ENCODE data around the gene PTPRD.
A peak's percentile ranks its signal among the peaks of the same experiment; 100 is the strongest.
"Not testable (repeated sequence)": the region's sequence is repeated elsewhere in the genome, so short reads cannot be mapped to it uniquely, and the experiment has no call there.

Gene PTPRD

DNA sequence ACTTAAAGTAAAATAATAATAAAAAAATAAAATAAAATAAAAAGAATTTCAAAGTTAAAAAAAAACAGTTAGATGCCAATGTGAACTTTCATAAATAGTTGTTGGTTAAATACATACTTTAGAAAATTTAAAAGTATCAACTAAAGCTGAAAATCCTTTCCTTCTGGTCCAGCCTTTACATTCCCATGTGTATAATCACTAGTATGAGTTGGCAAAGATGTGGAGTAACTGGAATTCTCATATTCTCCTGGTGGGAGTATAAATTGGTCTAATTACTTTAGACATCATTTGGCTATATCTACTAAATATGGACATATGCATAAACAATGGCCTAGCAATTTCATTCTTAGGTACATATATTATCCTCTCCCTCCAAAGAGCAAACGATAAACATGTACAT, 619.9 kb downstream of the PTPRD start:
- DNase-seq (ENCODE audit: low read depth in 2 of 3, low spot score in 1 of 3), result no peak

DNA sequence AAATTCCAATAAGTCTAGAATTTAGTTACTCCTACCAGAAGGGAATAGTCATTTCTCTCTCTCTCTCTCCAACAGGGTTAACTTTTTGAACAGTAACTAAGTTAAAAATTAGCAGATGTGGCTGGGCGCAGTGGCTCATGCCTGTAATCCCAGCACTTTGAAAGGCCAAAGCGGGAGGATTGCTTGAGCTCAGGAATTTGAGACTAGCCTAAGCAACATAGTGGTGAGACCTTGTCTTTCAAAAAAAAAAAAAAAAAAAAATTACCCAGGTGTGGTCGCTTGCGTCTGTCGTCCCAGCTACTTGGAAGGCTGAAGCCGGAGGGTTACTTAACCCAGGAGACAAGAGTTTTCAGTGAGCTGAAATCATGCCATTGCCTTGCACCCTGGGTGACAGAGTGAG, 639.7 kb downstream of the PTPRD start:
- no peak for DNase-seq (ENCODE audit: low read depth in 2 of 3, low spot score in 1 of 3)

DNA sequence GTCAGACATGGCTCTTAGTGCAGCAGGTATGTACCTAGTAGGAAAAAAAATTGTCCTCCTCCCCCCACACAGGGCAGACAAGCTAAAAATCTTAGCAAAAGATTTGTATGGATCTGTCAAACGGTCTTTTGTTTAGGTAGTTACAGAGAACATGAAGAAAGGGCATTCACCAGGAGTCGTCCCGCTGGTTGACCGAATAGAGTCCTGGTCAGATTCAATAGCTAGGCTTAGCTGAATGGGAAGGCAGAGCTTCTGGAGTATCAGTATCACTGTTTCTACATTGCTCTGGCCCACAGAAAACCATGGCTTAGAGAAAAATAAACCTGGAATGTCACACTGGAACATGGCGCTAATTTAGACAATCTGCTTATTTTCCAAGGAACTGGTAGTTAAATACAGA, 642.3 kb downstream of the PTPRD start:
- DNase-seq (ENCODE audit: low read depth in 2 of 3, low spot score in 1 of 3), result no peak

DNA sequence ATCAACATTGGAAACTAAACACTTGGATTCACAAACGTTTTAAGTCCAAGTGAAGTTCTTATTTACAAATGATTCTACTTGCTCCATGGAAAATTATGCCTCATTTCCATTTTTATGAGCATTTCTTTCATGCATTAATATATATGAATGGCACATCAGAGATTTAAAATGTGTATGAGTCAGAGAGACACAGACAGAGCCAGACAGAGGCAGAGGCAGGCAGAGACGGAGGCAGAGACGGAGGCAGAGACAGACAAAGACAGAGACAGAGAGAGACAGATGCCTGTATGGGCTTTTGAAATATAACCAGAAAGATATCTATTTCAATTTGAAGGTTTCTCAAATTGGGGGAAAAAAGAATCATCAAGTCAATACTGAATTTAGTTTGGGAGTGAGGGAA, 649.0 kb downstream of the PTPRD start:
- DNase-seq (ENCODE audit: low read depth in 2 of 3, low spot score in 1 of 3), result no peak

DNA sequence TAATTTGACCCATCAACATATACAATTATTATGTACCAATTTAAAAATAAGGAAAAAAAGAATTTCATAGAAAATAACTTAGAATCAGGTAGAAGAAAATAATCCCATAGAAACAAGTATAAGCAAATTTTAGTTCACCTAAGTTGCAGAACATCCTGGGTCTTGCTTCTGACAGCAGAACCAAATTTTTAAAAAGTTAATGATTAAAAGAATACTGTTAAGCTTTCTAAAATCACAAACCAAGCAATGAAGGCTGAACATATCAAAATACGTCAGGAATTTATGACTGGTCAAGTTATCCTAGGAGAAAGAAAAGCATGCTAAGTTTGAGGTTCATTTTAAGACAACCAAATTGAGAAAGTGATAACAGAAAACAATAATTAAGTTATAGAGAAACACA, 650.9 kb downstream of the PTPRD start:
- DNase-seq (ENCODE audit: low read depth in 2 of 3, low spot score in 1 of 3), result no peak

DNA sequence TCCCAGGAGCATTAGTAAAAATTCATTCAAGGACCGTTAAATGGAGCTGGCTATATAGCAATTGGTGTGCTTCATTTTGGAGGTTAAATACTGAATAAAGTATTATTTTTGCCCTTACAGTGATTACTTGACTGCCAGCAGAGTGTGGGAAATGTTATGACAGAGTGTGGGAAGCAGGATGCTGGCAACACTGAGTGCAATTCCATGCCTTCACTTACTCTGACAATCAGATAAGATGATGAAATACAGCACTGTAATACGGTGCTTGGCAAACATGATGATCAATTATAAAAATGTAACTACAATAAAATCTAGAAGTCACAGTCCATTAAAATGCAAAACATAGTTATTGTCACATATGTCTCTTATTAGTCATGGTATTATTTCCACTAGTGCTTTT, 651.3 kb downstream of the PTPRD start:
- DNase-seq (ENCODE audit: low read depth in 2 of 3, low spot score in 1 of 3), result no peak

DNA sequence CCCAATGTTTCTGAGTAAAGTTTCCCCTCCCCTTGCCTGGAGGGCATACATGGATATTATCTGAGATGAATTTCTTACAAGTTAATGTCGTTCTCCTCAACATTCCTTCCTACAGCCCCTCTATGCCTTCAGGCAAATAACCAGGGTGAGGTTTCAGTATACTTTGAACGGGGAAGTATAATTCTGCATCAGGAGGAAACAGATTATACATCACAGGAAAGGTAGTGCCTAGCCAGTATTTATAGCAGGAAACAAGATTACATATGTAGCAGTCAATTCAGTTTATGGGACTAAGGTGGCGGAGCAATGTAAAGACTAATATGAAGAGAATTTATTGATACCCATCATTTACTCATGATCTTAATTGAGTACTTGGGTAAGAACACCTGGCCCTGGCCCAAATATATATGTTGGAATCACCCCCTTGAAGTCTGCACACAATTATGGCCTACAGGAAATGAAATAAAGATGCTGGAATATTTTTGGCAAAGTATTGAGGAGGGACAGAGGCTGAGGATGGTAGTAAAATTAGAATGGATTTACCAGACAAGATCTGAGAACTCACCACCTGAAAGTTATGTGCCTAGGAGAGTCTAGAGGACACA, 661.1 kb downstream of the PTPRD start:
- no peak for DNase-seq (ENCODE audit: low read depth in 2 of 3, low spot score in 1 of 3)

DNA sequence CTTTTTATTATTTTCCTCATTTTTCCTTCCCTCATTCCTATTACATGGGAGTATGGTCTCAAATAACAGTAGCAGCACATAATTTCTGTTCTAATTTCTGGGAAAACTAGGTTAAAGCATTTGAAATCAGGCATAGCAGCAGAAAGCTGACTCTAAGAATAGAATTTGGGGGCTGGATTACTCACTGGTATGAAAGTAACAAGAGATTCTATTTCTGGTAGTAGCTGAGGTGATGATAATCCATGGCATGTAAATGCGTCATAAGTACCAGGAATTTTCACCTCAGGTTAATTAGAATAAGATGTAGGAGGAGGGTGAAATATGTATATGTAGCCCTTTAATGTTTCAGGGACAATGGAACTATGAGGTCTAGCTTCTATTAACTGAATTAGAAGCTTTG, 662.0 kb downstream of the PTPRD start:
- no peak for DNase-seq (ENCODE audit: low read depth in 2 of 3, low spot score in 1 of 3)

DNA sequence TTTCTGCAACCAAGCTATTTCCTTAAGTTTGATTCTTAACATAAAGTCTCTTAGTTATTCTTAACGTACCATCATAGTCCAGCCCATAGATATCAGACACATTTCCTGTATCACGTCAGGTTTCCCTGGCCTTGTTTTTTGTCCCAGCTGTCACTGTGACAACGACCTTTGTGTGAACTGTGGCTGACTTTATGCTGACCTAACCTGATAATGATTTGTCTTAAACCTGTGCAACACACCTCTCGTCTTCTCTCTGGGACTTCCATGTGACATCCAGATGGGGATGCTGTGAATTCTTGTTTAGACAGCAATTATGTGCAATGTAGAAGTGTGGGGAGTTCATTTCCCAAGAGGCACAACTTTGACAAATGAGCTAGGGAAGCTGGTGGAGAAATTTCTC, 662.8 kb downstream of the PTPRD start:
- no peak for DNase-seq (ENCODE audit: low read depth in 2 of 3, low spot score in 1 of 3)

DNA sequence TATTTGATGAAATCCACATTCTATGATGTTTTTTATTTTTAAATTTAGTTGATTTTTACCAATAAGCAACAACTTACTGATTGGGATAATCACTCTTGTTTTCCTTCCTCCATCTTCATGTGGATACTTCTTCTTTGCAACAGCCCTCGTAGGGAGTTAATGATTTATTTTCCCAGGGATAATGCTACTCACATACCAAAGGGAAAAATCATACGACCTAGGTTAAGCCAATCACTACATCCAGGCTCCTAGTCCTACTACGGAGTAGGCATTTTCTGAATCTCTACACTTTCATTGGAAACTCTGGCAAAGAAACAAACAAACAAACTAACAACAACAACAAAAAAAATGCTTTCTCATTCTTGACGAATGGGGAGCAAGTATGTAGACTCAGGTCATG, 663.4 kb downstream of the PTPRD start:
- DNase-seq (ENCODE audit: low read depth in 2 of 3, low spot score in 1 of 3), result no peak

DNA sequence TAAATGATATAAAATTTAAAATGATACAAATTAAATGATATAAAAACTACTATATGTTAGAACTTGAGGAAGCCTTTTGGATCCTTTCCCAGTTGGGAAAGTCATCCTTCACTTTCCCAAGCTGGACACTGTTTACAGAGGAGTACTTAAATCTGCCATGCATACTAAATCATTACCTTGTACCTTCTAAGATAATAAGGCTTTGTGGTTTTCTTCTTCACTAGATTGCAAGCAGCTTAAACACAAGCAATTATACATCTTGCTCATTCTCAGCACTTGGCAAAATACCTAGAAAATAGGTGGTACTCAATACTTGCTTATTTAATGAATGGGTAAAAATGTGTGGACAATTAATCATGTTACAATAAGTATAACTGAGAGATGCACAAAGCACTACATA, 666.8 kb downstream of the PTPRD start:
- DNase-seq (ENCODE audit: low read depth in 2 of 3, low spot score in 1 of 3), result no peak

DNA sequence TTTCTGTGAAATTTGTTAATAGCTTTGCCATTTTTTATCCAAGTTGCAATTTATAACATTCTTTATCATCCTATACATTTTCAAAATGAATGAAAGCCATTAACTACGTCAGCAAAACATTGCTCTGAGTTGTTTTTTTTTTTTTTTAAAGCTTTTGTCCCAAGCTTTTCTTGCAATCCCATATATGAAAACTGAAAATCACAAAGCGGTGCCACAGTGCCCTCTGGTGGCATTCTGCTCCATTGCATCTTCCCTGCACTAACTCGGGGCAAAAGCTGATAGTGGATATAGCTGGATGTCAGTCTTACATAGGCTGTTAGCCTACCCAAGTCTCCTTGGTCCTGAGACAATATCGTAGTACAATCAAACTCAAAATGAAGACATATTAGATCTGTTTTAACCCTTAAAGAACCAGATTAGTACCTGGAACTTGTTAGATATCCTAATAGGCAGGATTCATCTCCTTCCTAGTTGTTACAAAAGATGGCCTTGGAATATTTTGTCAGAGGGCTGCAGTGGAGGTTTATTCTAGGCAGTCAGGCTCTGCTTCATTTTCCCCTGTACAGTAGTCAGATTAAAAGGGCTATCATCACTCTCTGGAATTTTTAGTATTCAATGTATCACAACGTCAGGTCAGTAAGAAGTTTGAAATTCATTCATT, 669.9 kb downstream of the PTPRD start:
- DNase-seq (ENCODE audit: low read depth in 2 of 3, low spot score in 1 of 3), result peak; percentile 13 to 44 (median 22)

DNA sequence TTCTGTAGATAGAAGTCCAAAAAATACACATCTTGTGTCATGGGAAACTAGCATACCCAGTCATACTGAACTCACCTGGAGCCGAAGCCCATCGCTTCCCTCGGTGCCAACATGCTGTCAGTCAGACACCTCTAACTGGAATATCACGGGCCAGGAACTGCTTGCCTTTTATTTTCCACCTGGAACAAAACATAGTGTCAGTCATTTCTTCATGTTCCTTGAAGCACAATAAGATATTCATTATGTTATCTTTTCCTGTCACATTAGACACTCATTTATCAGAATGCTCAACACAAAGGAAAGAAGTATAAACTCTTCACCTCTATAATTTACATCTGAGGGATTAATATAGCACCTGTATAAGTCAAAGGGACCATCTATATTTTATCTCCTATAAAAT, 674.4 kb downstream of the PTPRD start:
- DNase-seq (ENCODE audit: low read depth in 2 of 3, low spot score in 1 of 3), result no peak

DNA sequence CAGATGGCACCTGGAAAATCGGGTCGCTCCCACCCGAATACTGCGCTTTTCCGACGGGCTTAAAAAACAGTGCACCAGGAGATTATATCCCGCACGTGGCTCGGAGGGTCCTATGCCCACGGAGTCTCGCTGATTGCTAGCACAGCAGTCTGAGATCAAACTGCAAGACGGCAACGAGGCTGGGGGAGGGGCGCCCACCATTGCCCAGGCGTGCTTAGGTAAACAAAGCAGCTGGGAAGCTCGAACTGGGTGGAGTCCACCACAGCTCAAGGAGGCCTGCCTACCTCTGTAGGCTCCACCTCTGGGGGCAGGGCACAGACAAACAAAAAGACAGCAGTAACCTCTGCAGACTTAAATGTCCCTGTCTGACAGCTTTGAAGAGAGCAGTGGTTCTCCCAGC, 681.3 kb downstream of the PTPRD start:
- DNase-seq (ENCODE audit: low read depth in 2 of 3, low spot score in 1 of 3), result not testable (repeated sequence)

DNA sequence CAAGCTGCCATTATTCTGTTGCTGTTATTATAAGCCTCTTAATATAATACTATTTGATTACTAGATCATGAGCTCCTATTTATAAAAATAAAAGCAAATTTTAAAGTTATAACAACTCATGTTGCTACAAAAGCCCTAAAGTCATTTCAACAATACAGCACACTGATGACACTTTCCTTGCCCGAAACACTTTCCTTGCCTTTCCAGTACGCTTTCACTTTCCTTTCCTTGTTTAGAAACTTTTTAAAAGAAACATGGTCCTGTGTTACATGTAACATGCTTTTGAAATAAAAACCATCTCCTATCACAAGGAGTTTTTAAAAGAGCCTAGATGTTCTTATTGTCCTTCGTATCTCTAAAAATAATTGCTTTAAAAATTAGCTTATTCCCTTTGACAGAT, 688.4 kb downstream of the PTPRD start:
- no peak for DNase-seq (ENCODE audit: low read depth in 2 of 3, low spot score in 1 of 3)

DNA sequence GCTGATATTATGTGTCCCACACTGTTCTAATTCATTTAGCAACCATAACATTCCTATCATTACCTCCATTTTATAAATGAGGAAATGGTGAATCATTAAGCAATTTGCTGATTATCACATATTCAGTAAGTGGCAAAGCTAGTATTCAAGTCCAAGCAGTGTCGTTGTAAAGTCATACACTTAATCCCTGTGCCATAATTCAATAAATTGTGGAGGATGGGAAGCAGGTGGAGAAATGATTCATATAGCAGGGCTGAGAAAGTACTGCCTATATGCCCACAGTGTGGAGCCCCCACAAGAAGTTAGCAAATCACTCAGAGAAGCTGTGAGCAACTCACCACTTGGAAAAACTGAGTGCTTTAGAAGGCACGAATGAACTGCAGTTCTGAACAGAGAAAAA, 691.0 kb downstream of the PTPRD start:
- no peak for DNase-seq (ENCODE audit: low read depth in 2 of 3, low spot score in 1 of 3)

DNA sequence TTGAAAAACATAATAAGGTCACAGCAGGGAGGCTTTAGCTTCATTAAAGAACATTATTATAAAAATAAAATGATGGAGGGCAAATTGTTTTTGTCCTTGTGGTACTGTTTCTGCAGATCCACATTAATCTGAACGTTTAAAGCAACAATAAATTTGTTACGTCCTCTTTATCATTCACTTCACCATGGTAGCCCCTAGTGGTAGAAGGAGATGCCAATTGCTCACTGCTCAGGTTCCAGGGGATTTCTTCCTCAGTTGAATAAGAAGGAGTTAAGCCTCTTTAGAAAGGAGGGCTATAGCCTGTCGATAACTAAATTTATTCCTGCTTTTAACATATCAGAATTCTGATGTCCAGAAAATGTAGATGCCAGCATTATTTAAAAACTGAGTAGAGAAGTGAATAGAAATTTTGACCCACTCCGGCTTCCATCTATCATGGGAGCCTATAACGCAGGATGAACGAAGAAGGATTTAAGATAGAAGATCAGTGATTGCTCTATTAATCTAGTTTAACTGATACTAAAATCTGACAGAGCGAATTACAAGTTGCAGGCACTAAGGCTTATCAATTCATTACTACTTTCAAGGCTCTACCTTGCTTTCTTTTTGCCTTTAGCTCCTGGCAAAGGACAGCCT, 692.3 kb downstream of the PTPRD start:
- DNase-seq (ENCODE audit: low read depth in 2 of 3, low spot score in 1 of 3), result no peak

DNA sequence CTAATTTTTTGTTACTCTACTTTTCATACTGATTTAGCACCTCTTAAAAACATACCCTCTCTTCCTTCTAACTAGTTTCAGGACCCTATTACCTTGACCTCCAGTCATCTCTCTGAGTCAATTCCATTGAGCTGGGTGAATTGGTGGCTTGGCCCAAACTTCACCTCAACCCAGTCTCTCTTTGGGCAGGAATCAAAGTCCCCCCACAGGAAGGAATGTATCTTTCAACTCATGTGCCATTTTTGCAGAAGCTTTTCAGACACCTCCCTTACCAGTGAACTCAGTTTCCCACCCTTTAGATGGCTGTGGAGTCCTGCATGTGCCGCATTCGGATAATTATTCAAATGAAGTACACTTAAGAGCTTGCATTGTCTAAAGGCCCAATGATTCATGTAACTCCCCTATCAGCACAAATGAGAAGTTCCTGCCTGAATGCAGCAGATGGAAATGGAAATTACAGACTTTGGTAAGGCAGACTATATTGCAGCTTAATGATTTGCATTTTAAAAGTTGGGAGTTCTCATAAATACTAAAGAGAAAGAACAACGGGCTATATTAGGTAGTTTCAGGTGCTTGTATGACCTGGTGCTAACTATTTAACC, 693.5 kb downstream of the PTPRD start:
- no peak for DNase-seq (ENCODE audit: low read depth in 2 of 3, low spot score in 1 of 3)

DNA sequence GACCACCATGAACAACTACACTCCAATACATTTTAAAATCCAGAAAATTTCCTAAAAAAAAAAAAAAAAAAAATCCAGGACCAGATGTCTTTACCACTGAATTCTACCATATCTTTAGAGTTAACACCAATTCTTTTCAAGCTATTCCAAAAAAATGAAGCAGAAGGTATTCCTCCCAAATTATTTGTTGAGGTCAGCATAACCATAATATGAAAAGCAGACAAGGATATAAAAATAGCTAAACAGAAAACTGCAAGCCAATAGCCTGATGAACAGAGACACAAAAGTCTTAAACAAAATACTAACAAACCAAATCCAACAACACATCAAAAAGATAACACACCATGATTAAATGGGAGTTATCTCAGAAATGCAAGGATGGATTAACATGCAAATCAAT, 695.4 kb downstream of the PTPRD start:
- no peak for DNase-seq (ENCODE audit: low read depth in 2 of 3, low spot score in 1 of 3)

DNA sequence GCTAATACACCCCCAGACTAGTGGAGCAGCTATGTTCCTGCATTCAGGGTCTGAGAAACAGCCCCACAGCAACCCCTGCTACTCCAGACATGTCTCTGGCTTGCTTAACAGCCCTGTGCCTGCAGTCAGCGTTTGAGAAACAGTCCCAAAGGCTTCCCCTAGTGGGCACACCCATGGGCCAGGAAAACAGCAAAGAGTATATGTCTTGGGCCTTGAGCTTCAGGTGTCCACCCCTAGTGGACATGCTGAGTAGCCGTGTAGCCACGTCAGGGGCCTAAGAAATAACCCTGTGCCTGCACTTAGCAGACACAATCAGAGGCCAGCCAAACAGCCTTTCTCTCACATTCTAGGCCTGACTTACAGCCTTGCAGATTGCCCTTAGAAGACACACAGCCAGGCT, 698.6 kb downstream of the PTPRD start:
- DNase-seq (ENCODE audit: low read depth in 2 of 3, low spot score in 1 of 3), result no peak

DNA sequence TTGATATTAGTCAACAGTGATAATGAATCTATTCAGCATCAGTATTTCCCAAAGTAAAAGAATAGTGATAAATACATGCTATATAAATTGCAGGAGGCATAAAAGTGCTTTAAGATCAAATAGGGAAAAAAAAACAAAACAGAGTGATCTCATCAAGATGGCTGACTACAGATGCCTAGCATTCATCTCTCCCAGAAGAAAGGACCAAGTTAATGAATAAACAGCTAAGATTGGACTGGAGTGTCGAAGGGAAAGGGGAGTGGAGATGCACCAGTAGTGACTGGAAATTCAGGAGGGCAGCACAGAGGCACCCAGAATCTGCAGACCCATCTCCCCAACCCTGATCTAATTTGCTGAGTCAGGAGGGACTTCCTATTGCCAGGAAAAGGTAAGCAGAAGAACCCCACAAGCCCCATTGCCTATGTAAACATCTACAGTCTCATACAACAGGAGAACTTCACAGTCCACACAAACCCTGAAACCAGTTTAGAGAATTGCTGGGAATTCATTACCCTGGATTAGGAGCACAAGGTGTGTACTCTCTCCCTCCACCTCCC, 699.4 kb downstream of the PTPRD start:
- no peak for DNase-seq (ENCODE audit: low read depth in 2 of 3, low spot score in 1 of 3)

DNA sequence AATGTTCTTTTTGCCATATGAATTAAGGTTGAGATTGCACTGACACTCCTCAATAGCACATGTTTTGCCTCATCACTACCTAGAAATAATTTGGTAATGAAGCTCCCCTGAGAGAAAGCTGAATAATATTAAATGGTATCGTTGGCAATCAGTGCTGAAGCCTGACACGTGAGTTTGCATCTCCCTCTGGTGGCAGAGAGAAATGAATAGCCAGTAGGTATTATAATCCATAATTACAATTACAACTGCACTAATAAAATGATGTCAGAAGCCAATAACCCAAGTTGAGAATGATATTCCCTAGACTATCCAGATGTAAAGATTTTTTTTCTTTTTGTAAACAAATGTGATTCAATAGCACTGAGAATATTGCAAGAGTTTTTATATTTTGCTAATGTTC, 700.3 kb downstream of the PTPRD start:
- DNase-seq (ENCODE audit: low read depth in 2 of 3, low spot score in 1 of 3), result no peak
